HG03139 (cell line): Measurements from ENCODE around the gene CD58.

Source experiments
- ATAC-seq: cut with Tn5 transposase; IDR thresholded peaks from one replicate; pipeline ENCODE4 v1.9.1; 2021; ENCODE audit not compliant: unreplicated experiment

The CD58 gene

DNA sequence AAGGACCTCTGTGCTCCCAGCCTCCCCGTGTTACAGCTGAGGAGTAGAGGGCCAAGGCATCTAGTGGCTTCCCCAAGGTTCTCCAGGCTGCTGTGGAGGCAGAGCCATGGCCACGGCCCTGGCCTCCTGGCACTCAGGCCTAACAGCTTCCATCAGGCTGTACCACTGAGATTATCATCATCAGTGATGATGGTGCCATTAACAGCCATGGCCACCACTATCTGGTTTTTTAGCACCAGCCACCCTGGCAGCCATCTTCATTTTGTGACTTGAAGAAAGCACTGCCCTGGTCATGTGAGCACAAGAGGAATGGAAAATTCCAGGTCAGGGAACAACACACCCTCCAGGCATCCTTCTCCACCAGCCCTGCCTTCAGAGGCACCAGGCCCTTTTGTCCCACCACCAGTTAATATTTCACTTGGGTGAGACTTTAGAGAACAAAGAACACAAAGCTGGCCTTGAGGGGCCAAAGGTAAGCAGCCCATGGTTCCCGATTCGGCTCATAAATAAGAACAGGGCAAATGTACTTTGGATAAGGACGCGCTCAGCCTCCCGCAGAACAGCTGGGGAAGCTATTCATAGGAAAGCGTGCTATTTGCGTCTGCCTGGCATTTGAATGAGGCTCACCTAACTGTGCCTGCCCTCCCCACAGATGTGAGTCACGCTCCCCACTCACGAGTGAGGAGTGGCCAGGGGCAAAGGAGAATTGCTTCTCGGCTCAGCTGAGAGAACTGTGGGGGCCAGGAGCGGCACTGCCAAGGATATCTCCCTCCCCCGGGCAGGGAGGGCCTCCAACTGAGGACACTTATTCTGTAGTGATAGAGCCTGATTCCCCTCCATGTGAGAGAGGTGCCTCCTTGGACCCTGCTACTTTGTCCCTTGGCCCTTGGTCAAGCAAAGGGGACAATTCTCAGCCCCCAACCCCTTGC, 95.6 kb downstream of the CD58 start:
- ATAC-seq = no peak

- ATAC-seq = no peak
Observed at GRCh38 chr1:116472431-116472961, 98.3 kb downstream of the CD58 start.

- ATAC-seq = no peak
Observed at GRCh38 chr1:116471241-116471640, 99.6 kb downstream of the CD58 start.

GRCh38 chr1:116470671-116471070, 100.2 kb downstream of the CD58 start:
- ATAC-seq = no peak

DNA sequence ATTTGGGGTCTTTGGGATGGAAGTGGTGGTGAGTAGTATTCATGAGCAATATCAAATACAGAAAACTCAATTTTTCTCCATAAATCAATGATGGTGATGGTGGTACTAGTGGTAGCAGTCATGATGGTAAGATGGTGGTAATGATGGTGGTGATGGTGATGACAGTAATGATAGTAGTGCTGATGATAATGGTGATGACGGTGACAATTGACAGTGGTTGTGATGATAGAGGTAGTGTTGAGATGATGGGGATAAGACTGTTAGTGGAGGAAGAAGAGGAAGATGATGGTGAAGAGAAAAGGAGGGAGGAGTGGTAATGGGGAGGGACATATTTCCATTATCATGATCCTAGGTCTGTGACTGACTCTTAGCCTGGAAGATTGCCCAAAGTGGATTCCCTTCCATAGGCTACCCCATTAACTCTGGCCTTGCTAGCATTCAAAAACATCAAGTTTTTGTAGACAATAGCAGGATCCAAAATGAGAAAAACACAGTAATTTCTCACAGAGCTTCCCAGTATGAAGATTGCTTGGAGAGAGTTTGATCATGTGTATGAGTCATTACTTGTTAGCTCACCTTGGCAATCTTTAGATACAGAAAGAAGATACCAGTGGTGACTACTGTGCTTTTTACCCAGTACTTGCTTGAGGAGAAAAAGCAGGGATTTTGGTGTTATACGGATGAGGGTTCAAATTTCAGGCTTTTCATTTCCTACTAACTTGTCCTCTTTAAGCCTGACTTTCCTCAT, 103.8 kb downstream of the CD58 start:
- ATAC-seq = no peak

DNA sequence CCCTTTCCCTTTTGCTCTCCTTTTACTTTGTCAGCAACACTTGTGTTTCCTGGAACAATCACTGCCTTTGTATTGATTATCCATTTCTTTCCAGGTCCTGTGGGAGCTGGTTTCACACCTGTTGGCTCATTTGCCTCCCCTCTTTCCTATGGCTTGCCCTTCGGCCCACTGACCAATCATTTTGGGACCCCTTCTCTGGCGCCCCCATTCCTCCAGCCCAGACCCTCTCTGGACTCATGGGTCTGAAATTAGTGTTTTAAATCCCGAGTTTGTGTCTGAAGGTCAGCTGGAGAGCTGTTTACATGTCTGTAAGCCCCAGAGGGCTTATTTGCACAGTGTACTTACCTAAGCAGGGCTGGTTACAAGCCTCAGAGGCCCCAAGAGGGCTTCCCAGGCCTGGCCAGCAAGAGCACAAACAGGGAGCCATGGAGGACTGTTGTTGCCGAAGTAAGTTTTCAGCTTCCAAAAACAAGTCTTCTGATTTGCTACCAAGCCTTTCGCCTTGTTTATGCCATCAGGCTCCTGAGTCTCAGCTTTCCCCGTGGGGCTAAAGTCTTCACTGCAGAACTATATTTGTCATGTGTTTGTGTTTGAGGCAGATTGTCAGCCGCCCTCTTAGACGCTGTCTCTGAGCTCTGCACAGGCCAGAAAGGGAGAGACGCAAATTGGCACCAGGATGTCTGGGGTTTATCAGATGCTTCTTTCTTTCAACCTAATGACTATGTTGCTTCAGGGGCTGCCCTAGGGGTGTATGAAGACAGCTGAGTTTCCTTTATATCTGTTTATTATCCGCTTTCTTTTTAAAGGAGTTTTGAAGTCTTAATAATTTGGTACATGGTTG, 104.8 kb downstream of the CD58 start:
- ATAC-seq = no peak

DNA sequence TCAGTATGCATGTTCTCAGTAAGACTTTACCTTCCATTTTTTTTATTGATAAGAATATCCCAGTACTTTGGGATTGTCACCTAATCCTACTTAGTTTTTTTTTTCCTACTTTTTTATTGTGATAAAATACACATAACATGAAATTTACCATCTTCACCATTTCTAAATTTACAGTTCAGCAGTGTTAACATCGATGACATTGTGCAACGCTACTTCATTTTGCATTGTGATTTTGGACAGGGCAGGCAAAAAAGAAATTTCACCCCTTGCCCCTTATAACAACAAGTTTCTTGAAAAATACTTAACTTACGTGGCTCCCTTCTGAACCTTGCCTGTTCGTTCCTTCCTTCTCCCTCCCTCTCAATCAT, 105.4 kb downstream of the CD58 start:
- ATAC-seq = no peak
